HEK293 (cell line): ENCODE data around the gene NUMBL.
"Not testable (repeated sequence)": the region's sequence is repeated elsewhere in the genome, so short reads cannot be mapped to it uniquely, and the experiment has no call there.

ENCODE experiments used
- ZNF140 ChIP-seq: fragments of 450-650 bp; formaldehyde crosslinking; IDR thresholded peaks from 2 replicates; pipeline ENCODE4 v1.5.1; 2016; ENCODE audit warnings: missing biosample characterization, missing genetic modification characterization
- ZNF175 ChIP-seq: fragments of 450-650 bp; formaldehyde crosslinking; IDR thresholded peaks from 2 replicates; pipeline ENCODE4 v1.5.1; 2016; ENCODE audit warnings: missing biosample characterization, missing genetic modification characterization
- ZNF670 ChIP-seq: fragments of 450-650 bp; formaldehyde crosslinking; IDR thresholded peaks from 2 replicates; pipeline ENCODE4 v1.5.1; 2016; ENCODE audit warnings: missing biosample characterization, missing genetic modification characterization, low read depth
- ZNF837 ChIP-seq: fragments of 450-650 bp; formaldehyde crosslinking; IDR thresholded peaks from 2 replicates; pipeline ENCODE4 v1.5.1; 2016; ENCODE audit warnings: missing biosample characterization, missing genetic modification characterization
- TF ChIP-seq, protein P1 (sequence below): fragments of 450-650 bp; formaldehyde crosslinking; IDR thresholded peaks from 2 replicates; pipeline ENCODE4 v1.5.1; 2016; ENCODE audit warnings: missing biosample characterization, missing genetic modification characterization
- TF ChIP-seq, protein P2 (sequence below): fragments of 450-650 bp; formaldehyde crosslinking; IDR thresholded peaks from 2 replicates; pipeline ENCODE4 v1.5.1; 2016; ENCODE audit warnings: missing biosample characterization, missing genetic modification characterization
- TF ChIP-seq, protein P3 (sequence below): fragments of 450-650 bp; formaldehyde crosslinking; IDR thresholded peaks from 2 replicates; pipeline ENCODE4 v1.5.1; 2016; ENCODE audit warnings: missing biosample characterization, missing genetic modification characterization

DNA sequence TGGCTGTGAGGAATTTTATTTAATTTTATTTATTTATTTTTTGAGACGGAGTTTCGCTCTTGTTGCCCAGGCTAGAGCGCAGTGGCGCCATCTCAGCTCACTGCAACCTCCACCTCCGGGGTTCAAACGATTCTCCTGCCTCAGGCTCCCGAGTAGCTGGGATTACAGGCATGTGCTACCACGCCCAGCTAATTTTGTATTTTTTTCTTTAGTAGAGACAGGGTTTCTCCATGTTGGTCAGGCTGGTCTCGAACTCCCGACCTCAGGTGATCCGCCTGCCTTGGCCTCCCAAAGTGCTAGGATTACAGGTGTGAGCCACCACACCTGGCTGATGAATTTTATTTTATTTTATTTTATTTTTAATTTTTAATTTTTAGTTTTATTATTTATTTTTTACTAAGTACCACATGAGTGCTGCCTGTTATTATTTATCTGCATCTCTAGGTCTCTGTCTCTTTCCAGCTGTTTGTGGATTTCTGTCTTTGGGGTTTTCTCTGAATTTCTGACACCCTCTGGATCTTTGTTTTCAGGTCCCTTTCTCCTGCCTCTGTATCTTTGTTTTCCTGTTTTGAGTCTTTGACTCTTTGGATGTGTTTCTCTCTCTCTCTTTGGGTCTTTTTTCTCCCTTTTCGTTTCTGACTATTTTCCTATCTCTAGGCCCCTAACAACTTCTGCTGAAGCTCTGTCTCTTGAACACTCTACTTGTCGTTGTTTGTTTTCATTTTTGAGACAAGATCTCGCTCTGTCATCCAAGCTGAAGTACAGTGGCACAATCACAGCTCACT lies 65.9 kb downstream of the NUMBL start:
- TF ChIP-seq, protein P1, sequence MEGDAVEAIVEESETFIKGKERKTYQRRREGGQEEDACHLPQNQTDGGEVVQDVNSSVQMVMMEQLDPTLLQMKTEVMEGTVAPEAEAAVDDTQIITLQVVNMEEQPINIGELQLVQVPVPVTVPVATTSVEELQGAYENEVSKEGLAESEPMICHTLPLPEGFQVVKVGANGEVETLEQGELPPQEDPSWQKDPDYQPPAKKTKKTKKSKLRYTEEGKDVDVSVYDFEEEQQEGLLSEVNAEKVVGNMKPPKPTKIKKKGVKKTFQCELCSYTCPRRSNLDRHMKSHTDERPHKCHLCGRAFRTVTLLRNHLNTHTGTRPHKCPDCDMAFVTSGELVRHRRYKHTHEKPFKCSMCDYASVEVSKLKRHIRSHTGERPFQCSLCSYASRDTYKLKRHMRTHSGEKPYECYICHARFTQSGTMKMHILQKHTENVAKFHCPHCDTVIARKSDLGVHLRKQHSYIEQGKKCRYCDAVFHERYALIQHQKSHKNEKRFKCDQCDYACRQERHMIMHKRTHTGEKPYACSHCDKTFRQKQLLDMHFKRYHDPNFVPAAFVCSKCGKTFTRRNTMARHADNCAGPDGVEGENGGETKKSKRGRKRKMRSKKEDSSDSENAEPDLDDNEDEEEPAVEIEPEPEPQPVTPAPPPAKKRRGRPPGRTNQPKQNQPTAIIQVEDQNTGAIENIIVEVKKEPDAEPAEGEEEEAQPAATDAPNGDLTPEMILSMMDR: not testable (repeated sequence)
- TF ChIP-seq, protein P2, sequence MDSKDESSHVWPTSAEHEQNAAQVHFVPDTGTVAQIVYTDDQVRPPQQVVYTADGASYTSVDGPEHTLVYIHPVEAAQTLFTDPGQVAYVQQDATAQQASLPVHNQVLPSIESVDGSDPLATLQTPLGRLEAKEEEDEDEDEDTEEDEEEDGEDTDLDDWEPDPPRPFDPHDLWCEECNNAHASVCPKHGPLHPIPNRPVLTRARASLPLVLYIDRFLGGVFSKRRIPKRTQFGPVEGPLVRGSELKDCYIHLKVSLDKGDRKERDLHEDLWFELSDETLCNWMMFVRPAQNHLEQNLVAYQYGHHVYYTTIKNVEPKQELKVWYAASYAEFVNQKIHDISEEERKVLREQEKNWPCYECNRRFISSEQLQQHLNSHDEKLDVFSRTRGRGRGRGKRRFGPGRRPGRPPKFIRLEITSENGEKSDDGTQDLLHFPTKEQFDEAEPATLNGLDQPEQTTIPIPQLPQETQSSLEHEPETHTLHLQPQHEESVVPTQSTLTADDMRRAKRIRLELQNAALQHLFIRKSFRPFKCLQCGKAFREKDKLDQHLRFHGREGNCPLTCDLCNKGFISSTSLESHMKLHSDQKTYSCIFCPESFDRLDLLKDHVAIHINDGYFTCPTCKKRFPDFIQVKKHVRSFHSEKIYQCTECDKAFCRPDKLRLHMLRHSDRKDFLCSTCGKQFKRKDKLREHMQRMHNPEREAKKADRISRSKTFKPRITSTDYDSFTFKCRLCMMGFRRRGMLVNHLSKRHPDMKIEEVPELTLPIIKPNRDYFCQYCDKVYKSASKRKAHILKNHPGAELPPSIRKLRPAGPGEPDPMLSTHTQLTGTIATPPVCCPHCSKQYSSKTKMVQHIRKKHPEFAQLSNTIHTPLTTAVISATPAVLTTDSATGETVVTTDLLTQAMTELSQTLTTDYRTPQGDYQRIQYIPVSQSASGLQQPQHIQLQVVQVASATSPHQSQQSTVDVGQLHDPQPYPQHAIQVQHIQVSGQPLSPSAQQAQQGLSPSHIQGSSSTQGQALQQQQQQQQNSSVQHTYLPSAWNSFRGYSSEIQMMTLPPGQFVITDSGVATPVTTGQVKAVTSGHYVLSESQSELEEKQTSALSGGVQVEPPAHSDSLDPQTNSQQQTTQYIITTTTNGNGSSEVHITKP (tag by site-specific recombination): not testable (repeated sequence)
- TF ChIP-seq, protein P3, sequence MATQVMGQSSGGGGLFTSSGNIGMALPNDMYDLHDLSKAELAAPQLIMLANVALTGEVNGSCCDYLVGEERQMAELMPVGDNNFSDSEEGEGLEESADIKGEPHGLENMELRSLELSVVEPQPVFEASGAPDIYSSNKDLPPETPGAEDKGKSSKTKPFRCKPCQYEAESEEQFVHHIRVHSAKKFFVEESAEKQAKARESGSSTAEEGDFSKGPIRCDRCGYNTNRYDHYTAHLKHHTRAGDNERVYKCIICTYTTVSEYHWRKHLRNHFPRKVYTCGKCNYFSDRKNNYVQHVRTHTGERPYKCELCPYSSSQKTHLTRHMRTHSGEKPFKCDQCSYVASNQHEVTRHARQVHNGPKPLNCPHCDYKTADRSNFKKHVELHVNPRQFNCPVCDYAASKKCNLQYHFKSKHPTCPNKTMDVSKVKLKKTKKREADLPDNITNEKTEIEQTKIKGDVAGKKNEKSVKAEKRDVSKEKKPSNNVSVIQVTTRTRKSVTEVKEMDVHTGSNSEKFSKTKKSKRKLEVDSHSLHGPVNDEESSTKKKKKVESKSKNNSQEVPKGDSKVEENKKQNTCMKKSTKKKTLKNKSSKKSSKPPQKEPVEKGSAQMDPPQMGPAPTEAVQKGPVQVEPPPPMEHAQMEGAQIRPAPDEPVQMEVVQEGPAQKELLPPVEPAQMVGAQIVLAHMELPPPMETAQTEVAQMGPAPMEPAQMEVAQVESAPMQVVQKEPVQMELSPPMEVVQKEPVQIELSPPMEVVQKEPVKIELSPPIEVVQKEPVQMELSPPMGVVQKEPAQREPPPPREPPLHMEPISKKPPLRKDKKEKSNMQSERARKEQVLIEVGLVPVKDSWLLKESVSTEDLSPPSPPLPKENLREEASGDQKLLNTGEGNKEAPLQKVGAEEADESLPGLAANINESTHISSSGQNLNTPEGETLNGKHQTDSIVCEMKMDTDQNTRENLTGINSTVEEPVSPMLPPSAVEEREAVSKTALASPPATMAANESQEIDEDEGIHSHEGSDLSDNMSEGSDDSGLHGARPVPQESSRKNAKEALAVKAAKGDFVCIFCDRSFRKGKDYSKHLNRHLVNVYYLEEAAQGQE: not testable (repeated sequence)
- TF ChIP-seq ZNF175; ZNF140 (tag by site-specific recombination); ZNF670 (tag by site-specific recombination): not testable (repeated sequence)
- 0 out of 2 replicates have a peak, but pooled peaks have one; percentile 36 for TF ChIP-seq ZNF837 (tag by site-specific recombination)
